Activated CD4-positive, CD25-positive, alpha-beta regulatory T cell treated with anti-CD3 and anti-CD28 coated beads, Interleukin-2, amount 50 U/mL, for 72 hours (primary cell): ENCODE measurements around the gene MARS1.
"Not testable (repeated sequence)": the region's sequence is repeated elsewhere in the genome, so short reads cannot be mapped to it uniquely, and the experiment has no call there.

Source experiments
- DNase-seq: peaks from one replicate; pipeline ENCODE4 v3.0.0; 2021

Gene MARS1

DNA sequence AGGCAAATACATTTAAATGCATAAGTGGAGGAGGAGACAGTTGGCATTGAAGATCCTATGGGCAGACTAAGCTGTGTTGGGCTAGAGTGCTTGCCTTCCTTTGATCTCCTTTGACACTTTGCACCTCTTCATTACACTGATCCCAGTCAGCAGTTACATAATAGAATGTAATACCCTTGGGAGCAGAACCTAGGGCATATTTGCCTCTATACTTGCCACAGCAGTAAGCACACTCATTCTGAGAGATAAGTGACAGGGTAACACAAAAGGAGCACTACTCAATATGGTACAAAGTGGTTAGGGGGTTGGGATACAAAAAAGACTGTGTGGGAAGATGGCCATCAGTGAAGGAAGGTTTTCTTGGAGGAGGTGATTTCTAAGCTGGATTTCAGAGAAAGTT, 9.0 kb downstream of the MARS1 start:
- DNase-seq = no peak

- no peak for DNase-seq
Observed at GRCh38 chr12:57497223-57498131, 9.6 kb downstream of the MARS1 start.

DNA sequence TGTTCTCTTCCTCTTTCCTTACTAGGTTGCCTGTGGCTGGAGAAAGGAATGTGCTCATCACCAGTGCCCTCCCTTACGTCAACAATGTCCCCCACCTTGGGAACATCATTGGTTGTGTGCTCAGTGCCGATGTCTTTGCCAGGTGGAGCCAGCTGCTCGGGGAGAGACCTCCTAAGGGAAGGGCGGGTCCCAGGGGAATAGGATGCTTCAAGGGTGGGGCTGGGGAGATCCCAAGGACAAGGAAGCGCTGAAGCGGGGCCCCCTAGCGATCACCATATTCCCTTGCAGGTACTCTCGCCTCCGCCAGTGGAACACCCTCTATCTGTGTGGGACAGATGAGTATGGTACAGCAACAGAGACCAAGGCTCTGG, 10.2 kb downstream of the MARS1 start:
- no peak for DNase-seq

- no peak for DNase-seq
Observed at GRCh38 chr12:57498571-57498970, 10.7 kb downstream of the MARS1 start.

DNA sequence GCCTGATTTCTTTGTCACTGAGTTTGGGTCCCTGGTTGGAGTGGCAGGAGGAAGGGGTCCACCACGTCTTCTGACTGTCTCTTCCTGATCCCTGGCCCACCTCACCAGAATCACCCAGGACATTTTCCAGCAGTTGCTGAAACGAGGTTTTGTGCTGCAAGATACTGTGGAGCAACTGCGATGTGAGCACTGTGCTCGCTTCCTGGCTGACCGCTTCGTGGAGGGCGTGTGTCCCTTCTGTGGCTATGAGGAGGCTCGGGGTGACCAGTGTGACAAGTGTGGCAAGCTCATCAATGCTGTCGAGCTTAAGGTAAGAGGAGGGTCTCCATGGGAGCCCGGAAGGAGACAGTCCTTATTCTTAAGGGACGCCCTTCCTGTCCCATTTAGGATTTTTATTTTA, 12.3 kb downstream of the MARS1 start:
- no peak for DNase-seq

DNA sequence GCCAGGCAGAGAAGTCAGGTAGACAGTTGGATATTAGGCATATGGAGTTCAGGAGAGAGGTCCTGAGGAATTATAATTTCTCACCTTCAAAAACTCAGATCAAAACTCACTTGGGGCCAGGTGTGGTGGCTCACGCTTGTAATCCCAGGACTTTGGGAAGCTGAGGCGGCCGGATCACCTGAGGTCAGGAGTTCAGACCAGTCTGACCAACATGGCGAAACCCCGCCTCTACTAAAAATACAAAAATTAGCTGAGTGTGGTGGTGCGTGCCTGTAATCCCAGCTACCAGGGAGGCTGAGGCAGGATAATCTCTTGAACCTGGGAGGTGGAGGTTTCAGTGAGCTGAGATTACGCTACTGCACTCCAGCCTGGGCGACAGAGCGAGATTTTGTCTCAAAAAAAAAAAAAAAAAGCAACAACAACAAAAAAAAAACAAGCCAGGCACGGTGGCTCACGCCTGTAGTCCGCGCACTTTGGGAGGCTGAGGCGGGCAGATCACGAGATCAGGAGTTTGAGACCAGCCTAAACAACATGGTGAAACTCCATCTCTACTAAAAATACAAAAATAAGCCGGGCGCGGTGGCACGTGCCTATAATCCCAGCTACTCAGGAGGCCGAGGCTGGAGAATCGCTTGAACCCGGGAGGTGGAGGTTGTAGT, 14.6 kb downstream of the MARS1 start:
- not testable (repeated sequence) for DNase-seq

DNA sequence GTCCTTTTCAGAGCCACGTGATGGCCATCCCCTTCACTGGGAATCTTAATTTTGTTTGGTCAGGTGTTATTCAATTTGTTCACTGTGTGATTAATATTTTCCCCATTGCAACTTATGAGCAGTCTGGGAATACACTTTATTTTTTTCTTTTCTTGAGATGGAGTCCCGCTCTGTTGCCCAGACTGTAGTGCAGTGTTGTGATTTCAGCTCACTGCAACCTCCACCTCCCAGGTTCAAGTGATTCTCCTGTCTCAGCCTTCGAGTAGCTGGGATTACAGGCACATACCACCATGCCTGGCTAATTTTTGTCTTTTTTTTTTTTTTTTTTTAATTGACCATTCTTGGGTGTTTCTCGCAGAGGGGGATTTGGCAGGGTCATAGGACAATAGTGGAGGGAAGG, 18.7 kb downstream of the MARS1 start:
- DNase-seq = not testable (repeated sequence)

- not testable (repeated sequence) for DNase-seq
Observed at GRCh38 chr12:57507796-57508195, 19.9 kb downstream of the MARS1 start.

DNA sequence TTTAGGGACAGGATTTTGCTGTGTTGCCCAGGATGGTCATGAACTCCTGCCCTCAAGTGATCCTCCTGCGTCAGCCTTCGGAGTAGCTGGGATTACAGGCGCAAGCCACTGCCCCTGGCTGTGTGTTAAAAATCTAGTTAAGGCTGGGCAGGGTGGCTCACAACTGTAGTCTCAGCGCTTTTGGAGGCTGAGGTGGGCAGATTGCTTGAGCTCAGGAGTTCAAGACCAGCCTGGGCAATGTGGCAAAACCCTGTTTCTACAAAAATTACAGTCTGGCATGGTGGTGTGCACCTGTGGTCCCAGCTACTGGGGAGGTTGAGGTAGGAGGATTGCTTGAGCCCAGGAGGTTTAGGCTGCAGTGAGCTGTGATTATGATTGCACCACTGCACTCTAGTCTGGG, 23.3 kb downstream of the MARS1 start:
- DNase-seq = no peak

DNA sequence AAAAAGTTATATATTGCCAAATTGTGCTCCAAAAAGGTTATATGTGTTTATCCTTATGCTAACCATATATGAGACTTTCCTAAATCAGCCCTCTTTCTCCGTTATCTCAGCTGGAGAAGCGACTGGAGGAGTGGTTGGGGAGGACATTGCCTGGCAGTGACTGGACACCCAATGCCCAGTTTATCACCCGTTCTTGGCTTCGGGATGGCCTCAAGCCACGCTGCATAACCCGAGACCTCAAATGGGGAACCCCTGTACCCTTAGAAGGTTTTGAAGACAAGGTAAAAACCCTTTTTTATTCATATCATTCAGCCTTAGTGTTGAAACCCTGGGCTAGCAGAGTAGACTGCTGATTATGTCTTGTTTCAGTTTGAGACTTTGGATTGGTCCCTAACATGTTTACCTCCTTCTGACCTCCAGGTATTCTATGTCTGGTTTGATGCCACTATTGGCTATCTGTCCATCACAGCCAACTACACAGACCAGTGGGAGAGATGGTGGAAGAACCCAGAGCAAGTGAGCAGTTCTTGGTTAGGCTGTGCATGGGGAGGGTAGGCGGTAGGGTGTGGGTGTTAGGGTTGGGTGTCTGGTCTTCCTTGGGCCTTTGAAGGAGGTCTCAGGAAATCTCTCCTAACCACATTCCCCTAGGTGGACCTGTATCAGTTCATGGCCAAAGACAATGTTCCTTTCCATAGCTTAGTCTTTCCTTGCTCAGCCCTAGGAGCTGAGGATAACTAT, 23.9 kb downstream of the MARS1 start:
- no peak for DNase-seq

- no peak for DNase-seq
Observed at GRCh38 chr12:57512665-57513064, 24.8 kb downstream of the MARS1 start.

- DNase-seq = no peak
Observed at GRCh38 chr12:57513266-57513665, 25.4 kb downstream of the MARS1 start.

DNA sequence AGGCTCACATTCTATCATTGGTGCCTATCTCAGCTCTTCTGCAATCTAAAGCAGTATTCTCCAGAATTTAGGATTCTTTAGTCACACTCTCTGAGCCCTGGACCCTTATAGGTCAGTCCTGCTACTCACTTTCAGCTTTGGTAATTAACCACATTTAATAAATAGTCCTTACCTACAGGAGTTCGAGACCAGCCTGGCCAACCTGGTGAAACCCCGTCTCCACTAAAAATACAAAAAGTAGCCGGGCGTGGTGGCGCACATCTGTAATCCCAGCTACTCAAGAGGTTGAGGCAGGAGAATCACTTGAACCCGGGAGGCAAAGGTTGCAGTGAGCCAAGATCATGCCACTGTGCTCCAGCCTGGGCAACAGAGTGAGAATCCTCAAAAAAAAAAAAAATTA, 25.8 kb downstream of the MARS1 start:
- not testable (repeated sequence) for DNase-seq

DNA sequence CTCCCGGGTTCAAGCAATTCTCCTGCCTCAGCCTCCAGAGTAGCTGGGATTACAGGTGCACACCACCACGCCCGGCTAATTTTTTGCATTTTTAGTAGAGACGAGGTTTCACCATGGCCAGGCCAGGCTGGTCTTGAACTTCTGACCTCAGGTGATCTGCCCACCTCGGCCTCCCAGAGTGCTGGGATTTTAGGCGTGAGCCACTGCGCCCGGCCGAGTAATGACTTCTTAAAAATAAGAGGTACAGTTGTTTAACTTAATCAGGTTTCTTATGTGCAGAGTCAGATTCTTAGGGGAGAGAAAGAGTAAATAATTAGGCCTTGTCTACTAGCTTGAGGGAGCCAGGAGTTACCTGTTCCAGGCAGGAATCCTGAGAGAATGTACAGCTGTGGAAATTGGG, 26.4 kb downstream of the MARS1 start:
- not testable (repeated sequence) for DNase-seq

- DNase-seq = no peak
Observed at GRCh38 chr12:57514720-57515407, 27.0 kb downstream of the MARS1 start.

DNA sequence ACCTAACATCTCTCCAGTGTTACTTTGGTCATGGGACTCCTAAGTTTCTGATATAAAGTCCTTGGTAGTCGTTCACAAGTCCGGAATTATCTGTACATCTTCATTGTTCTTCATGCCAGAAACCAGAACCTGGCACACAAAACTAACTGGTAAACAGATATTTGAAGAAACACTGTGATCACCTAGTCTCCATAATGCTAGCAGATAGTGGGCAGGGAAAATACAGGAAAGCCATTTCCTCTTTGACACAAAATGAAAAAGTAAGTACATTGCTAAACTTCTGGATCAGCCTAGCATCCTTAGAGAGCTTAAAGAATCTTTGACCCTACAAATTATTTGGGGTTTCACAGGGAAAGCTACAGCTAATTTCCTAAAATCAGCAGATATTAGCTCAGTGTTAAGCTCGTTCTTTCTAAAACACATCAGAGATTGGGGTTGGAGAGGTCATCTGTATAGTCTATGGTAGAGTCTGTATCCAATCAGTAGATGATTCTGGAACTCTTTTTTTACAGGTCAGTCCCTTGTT, 27.6 kb downstream of the MARS1 start:
- DNase-seq = no peak

GRCh38 chr12:57515934-57516541, 28.2 kb downstream of the MARS1 start:
- DNase-seq = no peak

DNA sequence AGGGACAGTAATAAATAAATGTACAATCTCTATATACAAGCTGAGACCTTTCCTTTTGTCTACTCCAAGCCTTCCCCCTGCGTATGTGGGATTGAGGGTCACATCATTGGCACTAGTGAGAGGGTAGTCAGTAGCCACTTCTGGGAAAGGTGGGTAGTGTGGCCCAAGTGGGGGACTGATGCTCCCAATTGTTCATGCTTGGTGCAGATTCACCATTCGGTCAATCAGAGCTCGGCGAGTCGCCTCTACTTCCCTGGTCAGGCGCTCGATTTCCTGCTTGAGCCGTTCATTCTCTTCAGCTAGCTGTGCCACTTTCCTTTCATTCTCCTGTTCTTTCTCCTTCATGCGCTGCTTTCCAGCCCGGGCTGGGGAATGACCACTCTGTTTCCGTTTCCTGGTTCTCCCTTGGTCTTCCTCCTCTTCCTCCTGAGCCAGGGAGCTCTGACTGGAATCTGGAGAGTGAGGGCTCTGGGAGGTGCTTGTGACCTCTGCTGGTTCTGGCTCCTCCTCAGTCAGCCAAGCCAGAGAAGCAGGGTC, 28.8 kb downstream of the MARS1 start:
- no peak for DNase-seq

- DNase-seq = no peak
Observed at GRCh38 chr12:57517187-57517586, 29.3 kb downstream of the MARS1 start.

GRCh38 chr12:57517718-57518117, 29.9 kb downstream of the MARS1 start:
- not testable (repeated sequence) for DNase-seq

DNA sequence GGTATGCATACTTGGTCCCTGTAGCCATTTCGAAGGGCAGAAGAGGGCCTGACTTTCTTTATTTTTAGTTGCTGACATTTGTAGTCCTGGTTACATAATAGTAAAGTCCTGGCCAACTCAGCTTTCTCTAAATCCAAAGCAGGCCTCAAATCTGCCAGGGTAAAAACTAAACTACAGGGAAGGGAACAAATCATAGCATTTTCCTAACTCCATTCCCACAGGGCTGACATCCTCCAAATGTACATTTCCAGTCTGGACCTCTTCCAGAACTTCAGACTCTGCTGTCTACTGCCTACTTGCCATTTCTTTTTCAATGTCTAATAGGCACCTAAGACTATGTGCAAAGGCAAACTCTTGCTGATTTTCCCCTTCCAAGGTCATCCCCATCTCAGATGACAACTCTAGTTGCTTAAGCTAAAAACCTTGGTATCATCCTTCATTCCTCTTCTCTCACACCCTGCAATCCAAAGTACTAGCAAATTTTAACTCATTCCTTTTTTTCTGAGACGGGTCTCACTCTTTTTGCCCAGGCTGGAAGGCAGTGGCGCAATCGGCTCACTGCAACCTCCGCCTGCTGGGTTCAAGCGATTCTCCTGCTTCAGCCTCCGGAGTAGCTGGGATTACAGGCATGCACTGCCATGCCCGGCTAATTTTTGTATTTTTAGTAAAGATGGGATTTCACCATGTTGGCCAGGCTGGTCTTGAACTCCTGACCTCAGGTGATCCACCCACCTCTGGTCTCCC, 30.5 kb downstream of the MARS1 start:
- DNase-seq = no peak
